DND-41 (cell line): ENCODE measurements around the gene ATP6V0C.
"Not testable (repeated sequence)": the region's sequence is repeated elsewhere in the genome, so short reads cannot be mapped to it uniquely, and the experiment has no call there.

Experiments
- ATAC-seq: fragments of 200-7000 bp; cut with Tn5 transposase; 3 replicates; pipeline ENCODE4 v1.9.1; 2021; ENCODE audit warnings: low read depth; ENCODE audit not compliant: insufficient read depth
- DNase-seq: peaks from one replicate; pipeline ENCODE4 v3.0.0-alpha.2; 2020
- H2AFZ ChIP-seq: 2 replicates; pipeline ENCODE4 v1.6.0; 2012; ENCODE audit warnings: low read depth, low read length
- H3K27ac ChIP-seq: 2 replicates; pipeline ENCODE4 v1.5.1; 2012; ENCODE audit warnings: low read length, inconsistent platforms
- H3K27me3 ChIP-seq: fragments of 200-600 bp; sonication (generic); 2 replicates; pipeline ENCODE4 v1.6.0; 2012; ENCODE audit warnings: low read length, mild to moderate bottlenecking, inconsistent platforms; ENCODE audit not compliant: insufficient read depth, poor library complexity
- H3K36me3 ChIP-seq: 2 replicates; pipeline ENCODE4 v1.5.1; 2012; ENCODE audit warnings: low read length, inconsistent platforms; ENCODE audit not compliant: insufficient read depth
- H3K4me1 ChIP-seq: 2 replicates; pipeline ENCODE4 v1.5.1; 2012; ENCODE audit warnings: mild to moderate bottlenecking, low read length; ENCODE audit not compliant: insufficient read depth
- H3K4me2 ChIP-seq: 2 replicates; pipeline ENCODE4 v1.6.0; 2012; ENCODE audit warnings: mild to moderate bottlenecking, moderate library complexity, low read length, inconsistent platforms; ENCODE audit not compliant: insufficient read depth
- H3K4me3 ChIP-seq, 2 experiments: fragments of 200-600 bp in 1 of 2; shearing (Covaris generic) in 1 of 2; 2 replicates each; pipeline ENCODE4 v1.5.1; 2012 to 2016; ENCODE audit warnings: inconsistent platforms in 2 of 2, low read length in 2 of 2, mild to moderate bottlenecking in 2 of 2, low read depth in 1 of 2, moderate library complexity in 1 of 2
- H3K79me2 ChIP-seq: 2 replicates; pipeline ENCODE4 v1.6.0; 2012; ENCODE audit warnings: low read length, inconsistent platforms; ENCODE audit not compliant: insufficient read depth
- H3K9ac ChIP-seq: 2 replicates; pipeline ENCODE4 v1.6.0; 2012; ENCODE audit warnings: low read depth, mild to moderate bottlenecking, inconsistent platforms, low read length, moderate library complexity
- H3K9me3 ChIP-seq: 2 replicates; pipeline ENCODE4 v1.5.1; 2012; ENCODE audit warnings: low read length, moderate library complexity, mild to moderate bottlenecking, inconsistent platforms; ENCODE audit not compliant: insufficient read depth, severe bottlenecking
- H4K20me1 ChIP-seq: 2 replicates; pipeline ENCODE4 v1.6.0; 2012; ENCODE audit warnings: low read length; ENCODE audit not compliant: insufficient read depth
- CTCF ChIP-seq: IDR thresholded peaks from 2 replicates; pipeline ENCODE4 v1.5.1; 2012; ENCODE audit warnings: borderline replicate concordance, low read length, moderate library complexity, mild to moderate bottlenecking; ENCODE audit not compliant: poor library complexity, severe bottlenecking; ENCODE audit errors: extremely low read depth

ATP6V0C gene

DNA sequence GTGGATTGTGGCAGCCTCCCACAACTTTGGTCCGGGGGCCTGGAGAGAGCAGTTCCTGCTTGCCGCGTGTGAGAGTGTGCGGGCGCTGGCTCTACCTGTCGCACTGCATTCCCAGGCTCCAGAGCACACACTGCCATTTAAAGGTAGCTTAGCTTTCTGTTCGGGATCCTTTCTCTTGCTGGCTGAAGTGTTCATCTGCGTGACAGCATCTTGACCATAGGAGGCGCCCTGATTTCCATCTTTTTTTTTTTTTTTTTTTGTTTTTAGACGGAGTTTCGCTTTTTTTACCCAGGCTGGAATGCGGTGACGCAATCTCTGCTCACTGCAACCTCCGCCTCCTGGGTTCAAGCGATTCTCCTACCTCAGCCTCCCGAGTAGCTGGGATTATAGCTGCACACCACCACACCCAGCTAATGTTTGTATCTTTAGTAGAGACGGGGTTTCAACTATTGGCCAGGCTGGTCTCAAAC lies 37.7 kb downstream of the ATP6V0C start:
- not testable (repeated sequence) for ATAC-seq, H3K36me3 ChIP-seq, H3K79me2 ChIP-seq, H3K27ac ChIP-seq, H4K20me1 ChIP-seq, H3K9me3 ChIP-seq, H2AFZ ChIP-seq, H3K27me3 ChIP-seq, H3K9ac ChIP-seq, H3K4me2 ChIP-seq, DNase-seq, H3K4me1 ChIP-seq, H3K4me3 ChIP-seq
- peak; percentile 5 for TF ChIP-seq CTCF

GRCh38 chr16:2554709-2555425 lies 41.1 kb downstream of the ATP6V0C start:
- H4K20me1 ChIP-seq, DNase-seq, H2AFZ ChIP-seq, H3K79me2 ChIP-seq, H3K9me3 ChIP-seq, H3K4me3 ChIP-seq, H3K4me2 ChIP-seq, ATAC-seq, H3K36me3 ChIP-seq, H3K27ac ChIP-seq, H3K27me3 ChIP-seq, H3K4me1 ChIP-seq, H3K9ac ChIP-seq: not testable (repeated sequence)

DNA sequence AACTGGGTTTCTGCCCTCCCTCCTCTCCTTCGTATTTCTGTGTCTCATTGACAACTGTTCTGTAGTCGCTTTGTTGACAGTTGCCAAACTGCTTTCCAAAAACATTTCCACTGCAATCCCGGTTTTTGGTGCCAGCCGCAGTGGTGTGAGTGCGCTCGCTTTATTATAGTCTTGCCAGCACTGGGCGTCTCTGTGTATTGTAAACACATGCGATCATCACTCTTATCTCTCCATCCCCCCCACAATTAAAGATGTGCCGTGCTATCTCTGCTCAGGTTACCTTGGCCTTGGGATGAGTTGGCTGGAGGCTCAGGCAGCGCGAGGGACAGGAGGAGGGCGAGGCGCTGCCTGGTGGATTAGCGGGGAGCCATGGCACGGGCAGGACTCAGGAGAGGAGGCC lies 43.4 kb downstream of the ATP6V0C start:
- H3K4me2 ChIP-seq, DNase-seq, H3K9ac ChIP-seq, H3K27ac ChIP-seq, H3K4me1 ChIP-seq, H3K27me3 ChIP-seq, ATAC-seq, H3K4me3 ChIP-seq, H3K36me3 ChIP-seq, H4K20me1 ChIP-seq, H2AFZ ChIP-seq, H3K79me2 ChIP-seq, H3K9me3 ChIP-seq: not testable (repeated sequence)

GRCh38 chr16:2560131-2560797 lies 46.5 kb downstream of the ATP6V0C start:
- not testable (repeated sequence) for H3K4me3 ChIP-seq, H3K27ac ChIP-seq, ATAC-seq, H3K79me2 ChIP-seq, H4K20me1 ChIP-seq, H3K9ac ChIP-seq, H3K27me3 ChIP-seq, DNase-seq, H2AFZ ChIP-seq, H3K9me3 ChIP-seq, H3K4me2 ChIP-seq, H3K4me1 ChIP-seq, H3K36me3 ChIP-seq

- not testable (repeated sequence) for H3K4me3 ChIP-seq, H3K4me1 ChIP-seq
- peak; percentile 92 for ATAC-seq
Measured at GRCh38 chr16:2560798-2561133, 47.0 kb downstream of the ATP6V0C start.

DNA sequence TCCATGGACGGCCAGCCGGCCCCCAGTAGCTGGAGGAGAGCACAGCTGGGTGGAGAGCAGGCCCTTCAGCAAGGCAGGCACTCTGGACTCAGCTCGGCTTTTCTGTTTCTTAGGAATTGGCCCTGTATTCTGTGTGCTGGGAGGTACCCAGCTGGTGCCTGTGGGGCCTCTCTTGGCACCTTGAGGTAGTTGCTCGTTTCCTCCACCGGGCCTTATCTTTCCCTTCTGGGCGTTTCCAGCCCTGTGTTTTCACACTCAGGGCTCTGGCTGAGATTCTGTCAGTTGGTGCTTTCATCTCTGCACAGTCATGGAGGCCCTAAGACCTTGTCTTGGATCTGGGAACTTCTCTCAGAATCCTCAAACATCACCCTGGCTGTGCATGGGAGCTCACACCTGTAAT lies 53.8 kb downstream of the ATP6V0C start:
- not testable (repeated sequence) for H3K79me2 ChIP-seq, H3K27ac ChIP-seq, ATAC-seq, H3K9ac ChIP-seq, H2AFZ ChIP-seq, H3K9me3 ChIP-seq, H3K4me2 ChIP-seq, H3K4me1 ChIP-seq, H3K27me3 ChIP-seq, H3K36me3 ChIP-seq, DNase-seq, H3K4me3 ChIP-seq, H4K20me1 ChIP-seq

More at GRCh38 chr16:2560798-2561133, 47.0 kb downstream of the ATP6V0C start:
- H3K4me2 ChIP-seq, H3K36me3 ChIP-seq, H3K9ac ChIP-seq, H4K20me1 ChIP-seq, H2AFZ ChIP-seq, H3K9me3 ChIP-seq, H3K27ac ChIP-seq, H3K79me2 ChIP-seq, H3K27me3 ChIP-seq: not testable (repeated sequence)
- DNase-seq: peak; percentile 69
- TF ChIP-seq CTCF: peak; percentile 33

- H4K20me1 ChIP-seq, H3K27me3 ChIP-seq, H3K79me2 ChIP-seq, H3K4me1 ChIP-seq, DNase-seq, H3K9ac ChIP-seq, H3K27ac ChIP-seq, H3K9me3 ChIP-seq, H2AFZ ChIP-seq, H3K4me3 ChIP-seq, H3K36me3 ChIP-seq, ATAC-seq, H3K4me2 ChIP-seq: not testable (repeated sequence)
Measured at GRCh38 chr16:2568573-2568972, 54.8 kb downstream of the ATP6V0C start.
